ENCODE measurements around the gene MIR17HG.
"Not testable (repeated sequence)": the region's sequence is repeated elsewhere in the genome, so short reads cannot be mapped to it uniquely, and the experiment has no call there.

Gene MIR17HG

GRCh38 chr13:91347202-91347995 is at the start of gene MIR17HG:
TSS of gene MIR17HG (plus strand) at chr13:91347687.
- peak; percentile 88 for DNase-seq (ENCODE audit: low spot score)

- DNase-seq (ENCODE audit: low spot score), result no peak
Measured at GRCh38 chr13:91298060-91298459, 49.4 kb upstream of the MIR17HG start.

DNA sequence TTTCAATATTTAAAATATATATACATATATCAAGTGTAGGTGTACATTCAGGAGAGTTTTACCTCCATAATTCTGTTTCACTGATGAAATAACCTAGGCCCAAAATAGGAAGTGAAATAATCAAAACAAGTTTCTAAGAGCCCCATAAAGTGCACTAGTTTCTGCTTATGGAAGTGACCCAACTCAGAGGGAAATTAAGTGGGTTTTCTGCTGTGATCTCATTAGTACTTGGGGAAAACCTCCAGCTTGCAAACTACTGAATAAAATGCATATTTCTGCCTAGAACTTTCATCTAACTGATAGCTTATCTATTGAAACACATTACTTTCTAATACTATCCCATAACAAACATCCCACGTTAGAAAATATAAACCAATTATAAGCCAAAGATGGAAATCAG is 45.4 kb upstream of the MIR17HG start:
- DNase-seq (ENCODE audit: low spot score), result no peak

DNA sequence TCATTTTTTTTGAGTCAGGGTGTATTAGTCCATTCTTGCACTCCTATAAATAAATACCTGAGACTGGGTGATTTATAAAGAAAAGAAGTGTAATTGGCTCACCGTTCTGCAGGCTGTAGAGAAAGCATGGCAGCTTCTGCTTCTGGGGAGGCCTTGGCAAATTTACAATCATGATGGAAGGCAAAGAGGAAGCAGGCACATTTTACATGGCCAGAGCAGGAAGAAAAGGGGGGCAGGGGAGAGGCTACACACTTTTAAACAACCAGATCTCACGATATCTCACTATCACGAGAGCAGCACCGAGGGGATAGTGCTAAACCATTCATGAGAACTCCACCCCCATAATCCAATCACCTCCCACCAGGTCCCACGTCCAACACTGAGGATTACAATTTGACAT is 44.5 kb upstream of the MIR17HG start:
- no peak for DNase-seq (ENCODE audit: low spot score)

GRCh38 chr13:91304741-91305140 is 42.7 kb upstream of the MIR17HG start:
- DNase-seq (ENCODE audit: low spot score), result no peak

DNA sequence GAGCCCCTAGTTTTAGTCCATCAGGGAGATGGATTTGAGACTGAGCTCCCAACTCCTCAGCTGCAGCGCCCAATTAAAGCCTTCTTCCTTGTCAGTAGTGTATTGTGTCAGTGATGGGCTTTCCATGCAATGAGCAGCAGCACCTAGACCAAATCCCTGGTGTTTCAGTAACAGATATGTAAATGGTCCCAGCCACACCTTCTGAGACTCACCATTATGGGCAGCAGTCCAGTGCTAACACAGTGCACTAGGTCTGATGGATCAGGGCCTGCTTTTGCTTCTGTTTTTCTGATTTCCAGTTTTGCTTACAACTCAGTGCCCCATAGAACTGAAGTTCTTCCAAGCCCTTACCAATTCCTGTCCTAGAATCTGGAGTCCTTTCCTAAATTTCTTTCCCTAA is 41.8 kb upstream of the MIR17HG start:
- no peak for DNase-seq (ENCODE audit: low spot score)

GRCh38 chr13:91307887-91308286 is 39.6 kb upstream of the MIR17HG start:
- no peak for DNase-seq (ENCODE audit: low spot score)

- no peak for DNase-seq (ENCODE audit: low spot score)
Measured at GRCh38 chr13:91308299-91308698, 39.2 kb upstream of the MIR17HG start.

DNA sequence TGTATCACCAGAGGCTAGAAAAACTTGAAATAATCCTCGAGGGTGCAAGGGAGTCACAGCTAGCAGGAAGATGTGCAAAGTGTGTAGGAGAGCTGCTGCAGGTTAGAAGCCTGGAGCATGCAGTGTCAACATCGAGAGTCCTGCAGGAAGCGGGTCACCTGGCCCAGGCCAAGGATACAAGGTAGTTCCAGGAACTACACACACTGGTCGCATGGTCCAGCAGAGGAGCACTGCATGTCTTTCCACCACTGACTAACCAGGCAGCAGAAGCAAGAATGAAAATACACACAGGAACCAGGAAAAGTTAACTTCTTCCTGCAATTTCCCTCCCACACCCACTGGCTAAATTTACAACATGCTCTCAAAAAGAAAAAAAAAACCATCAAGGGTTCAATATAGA is 36.0 kb upstream of the MIR17HG start:
- no peak for DNase-seq (ENCODE audit: low spot score)

- DNase-seq (ENCODE audit: low spot score), result no peak
Measured at GRCh38 chr13:91312324-91312723, 35.2 kb upstream of the MIR17HG start.

GRCh38 chr13:91313103-91313502 is 34.4 kb upstream of the MIR17HG start:
- DNase-seq (ENCODE audit: low spot score), result peak; percentile 36

- DNase-seq (ENCODE audit: low spot score), result no peak
Measured at GRCh38 chr13:91313581-91313980, 33.9 kb upstream of the MIR17HG start.

DNA sequence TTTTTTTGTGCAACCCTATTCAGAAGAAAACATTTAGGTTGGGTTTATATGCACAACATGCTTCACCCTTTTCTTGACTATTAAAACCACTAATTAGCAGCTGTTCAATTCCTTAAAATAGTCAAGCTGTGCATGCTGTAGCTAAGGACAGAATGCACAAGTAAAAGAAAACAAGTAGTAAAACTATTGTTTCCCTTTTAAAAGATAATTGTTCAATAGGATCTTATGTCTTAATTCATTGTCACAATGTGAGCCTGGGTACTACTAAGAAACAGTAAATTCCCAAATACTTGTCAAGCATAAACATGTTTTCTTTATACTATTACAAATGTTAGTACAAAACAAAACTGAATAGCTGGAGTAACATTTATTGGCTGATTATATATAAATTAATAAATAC is 32.6 kb upstream of the MIR17HG start:
- no peak for DNase-seq (ENCODE audit: low spot score)

DNA sequence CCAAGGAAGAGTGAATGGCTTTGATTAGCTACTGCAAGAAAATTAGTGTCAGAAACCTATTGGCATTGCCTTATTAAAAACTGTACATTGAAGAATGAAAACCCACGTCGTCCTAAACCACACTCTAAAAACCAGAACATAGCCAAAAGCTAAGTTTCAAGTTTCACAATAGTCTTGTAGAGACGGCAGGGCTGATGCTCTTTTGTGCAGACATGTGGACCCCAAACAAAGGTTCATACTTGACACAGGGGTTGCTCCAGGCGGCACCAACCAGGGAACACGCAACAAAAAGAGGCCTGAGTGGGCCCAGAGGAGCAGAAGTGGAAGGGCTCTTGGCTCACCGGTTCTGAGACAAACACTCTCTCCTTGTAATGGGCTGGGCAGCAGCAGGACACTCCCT is 28.6 kb upstream of the MIR17HG start:
- DNase-seq (ENCODE audit: low spot score), result no peak

GRCh38 chr13:91319996-91320395 is 27.5 kb upstream of the MIR17HG start:
- DNase-seq (ENCODE audit: low spot score), result no peak

DNA sequence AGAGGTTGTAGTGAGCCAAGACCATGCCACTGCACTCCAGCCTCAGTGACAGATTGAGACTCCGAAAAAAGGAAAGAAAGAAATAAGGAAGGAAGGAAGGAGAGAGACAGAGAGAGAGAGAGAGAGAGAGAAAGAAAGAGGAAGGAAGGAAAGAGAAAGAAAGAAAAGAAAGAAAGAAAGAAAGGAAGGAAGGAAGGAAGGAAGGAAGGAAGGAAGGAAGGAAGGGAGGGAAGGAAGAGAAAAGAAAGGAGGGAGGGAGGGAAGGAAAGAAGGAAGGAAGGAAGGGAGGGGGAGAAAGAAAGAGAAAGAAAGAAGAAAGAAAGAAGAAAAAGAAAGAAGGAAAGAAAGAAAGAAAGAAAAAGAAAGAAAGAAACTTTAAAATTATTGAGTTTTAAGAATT is 26.5 kb upstream of the MIR17HG start:
- not testable (repeated sequence) for DNase-seq (ENCODE audit: low spot score)

DNA sequence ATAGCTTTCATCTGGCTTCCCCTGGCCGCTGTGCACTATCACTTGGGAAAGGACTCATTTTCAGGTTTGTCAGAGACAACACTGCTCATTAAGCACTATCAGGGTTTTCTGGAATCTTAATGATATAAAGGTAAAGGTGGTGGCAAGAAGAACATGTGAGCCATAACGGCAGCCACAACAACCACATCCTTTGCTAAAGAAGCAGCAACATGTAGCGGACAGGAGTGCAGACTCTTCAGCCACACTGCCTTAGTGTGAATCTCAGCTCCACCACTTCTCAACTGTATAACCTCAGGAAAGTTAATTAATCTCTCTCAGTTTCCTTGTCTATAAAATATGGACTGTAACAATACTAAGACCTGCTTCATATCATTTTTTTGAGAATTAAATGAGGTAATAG is 24.1 kb upstream of the MIR17HG start:
- peak; percentile 24 for DNase-seq (ENCODE audit: low spot score)

GRCh38 chr13:91326146-91326545 is 21.3 kb upstream of the MIR17HG start:
- no peak for DNase-seq (ENCODE audit: low spot score)

GRCh38 chr13:91328726-91329125 is 18.8 kb upstream of the MIR17HG start:
- DNase-seq (ENCODE audit: low spot score), result no peak

DNA sequence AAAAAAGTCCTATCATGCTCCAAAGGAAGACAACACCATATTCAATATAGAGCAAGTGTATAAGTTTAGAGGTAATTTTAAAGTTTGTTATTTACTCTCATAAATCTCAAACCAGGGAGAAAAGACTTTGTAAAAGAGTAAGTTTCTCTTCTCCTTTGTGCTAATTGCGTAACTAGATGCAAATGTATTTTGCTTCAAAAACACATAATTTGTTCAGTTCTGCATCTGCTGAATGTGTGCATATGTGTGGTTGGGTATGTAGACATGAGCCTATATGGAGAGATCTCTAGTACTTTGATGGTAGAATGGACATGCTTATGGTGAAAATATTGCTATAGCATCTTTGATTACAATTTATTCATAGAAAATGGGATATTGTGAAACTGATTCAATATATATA is 17.8 kb upstream of the MIR17HG start:
- no peak for DNase-seq (ENCODE audit: low spot score)

DNA sequence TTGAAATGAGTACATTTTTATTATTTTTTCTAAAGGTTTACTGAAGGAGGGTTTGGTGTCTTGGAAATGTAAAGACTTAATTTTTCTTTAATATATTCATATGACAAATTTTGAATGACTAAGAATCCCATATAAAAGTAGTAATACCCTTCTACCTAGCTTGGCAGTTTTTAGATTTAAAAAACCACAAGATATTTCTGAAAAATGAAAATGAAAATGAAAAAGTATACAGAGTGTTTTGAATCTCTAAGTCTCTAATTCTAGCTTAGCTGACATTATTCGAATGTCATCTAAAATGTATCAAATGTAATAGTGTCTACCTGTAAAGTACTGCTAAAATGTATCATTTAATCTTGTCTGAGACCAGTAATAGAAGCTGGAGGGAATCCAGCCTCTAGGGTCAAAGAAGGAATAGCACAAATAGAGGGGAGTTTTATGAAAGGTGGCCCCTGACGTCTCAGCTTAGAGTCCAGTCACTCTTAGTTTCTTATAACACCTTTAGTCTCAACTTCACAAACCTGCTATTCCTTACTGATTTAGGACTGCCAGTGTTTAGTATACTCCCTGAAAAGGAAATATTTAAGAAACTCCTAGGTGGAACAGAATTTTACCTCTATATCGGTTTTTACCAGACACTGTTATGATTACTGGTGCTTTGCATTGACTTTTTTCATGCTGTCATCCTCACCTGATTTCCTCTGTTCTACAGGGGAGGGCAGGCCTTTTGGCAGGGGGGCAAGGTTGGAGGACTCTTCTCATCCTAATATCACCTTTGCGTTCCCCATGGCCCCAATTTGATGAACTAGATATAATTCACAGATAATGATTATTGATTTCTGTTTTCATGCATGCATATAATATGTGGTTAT is 16.2 kb upstream of the MIR17HG start:
- DNase-seq (ENCODE audit: low spot score), result no peak

- DNase-seq (ENCODE audit: low spot score), result no peak
Measured at GRCh38 chr13:91346062-91346461, 1.4 kb upstream of the MIR17HG start.

DNA sequence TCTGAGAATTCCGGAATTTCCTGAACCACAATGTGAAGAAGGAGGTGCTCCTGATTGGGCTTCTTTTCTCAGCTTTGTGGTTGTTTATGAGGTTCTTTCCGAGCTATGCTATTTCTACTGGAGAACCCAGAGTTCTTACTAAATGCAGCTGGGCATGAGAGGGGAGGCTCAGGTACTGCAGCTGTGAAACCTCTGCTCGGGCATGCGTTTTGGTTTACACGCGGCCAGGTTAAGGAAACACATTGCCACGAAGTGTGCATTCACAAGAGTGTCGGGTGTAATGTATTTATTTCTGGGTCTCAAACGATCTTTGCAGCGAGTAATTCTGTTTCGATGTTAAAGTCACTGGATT is 661 bp upstream of the MIR17HG start:
- peak; percentile 38 for DNase-seq (ENCODE audit: low spot score)

Data from CD4-positive, alpha-beta T cell treated with Interleukin-6 at 100 ng/mL for 8 hours (primary cell).